GM23248 (cell line): ENCODE measurements around the gene PDX1. TPM values are rescaled to one million over a fixed set of nuclear protein-coding genes. Genes with fewer than 3 reads are reported as not detected.

Experiments used
- DNase-seq: peaks from one replicate; pipeline ENCODE4 v3.0.0-alpha.2; 2015
- H2AFZ ChIP-seq: fragments of 200-600 bp; sonication (generic); 2 replicates; pipeline ENCODE4 v1.6.1; 2016; ENCODE audit warnings: antibody characterized with exemption
- H3F3A ChIP-seq: fragments of 200-600 bp; sonication (generic); 2 replicates; pipeline ENCODE4 v1.6.1; 2016; ENCODE audit warnings: mild to moderate bottlenecking, antibody characterized with exemption, mixed run types; ENCODE audit not compliant: insufficient read depth
- H3K27ac ChIP-seq: fragments of 200-600 bp; sonication (generic); 2 replicates; pipeline ENCODE4 v1.5.1; 2016; ENCODE audit warnings: mild to moderate bottlenecking
- H3K27me3 ChIP-seq: fragments of 200-600 bp; sonication (generic); replicated peaks from 2 replicates; pipeline ENCODE4 v1.6.1; 2016; ENCODE audit warnings: mild to moderate bottlenecking; ENCODE audit not compliant: insufficient read depth
- H3K36me3 ChIP-seq: fragments of 200-600 bp; sonication (generic); 2 replicates; pipeline ENCODE4 v1.6.1; 2016; ENCODE audit warnings: low read depth, mild to moderate bottlenecking
- H3K4me1 ChIP-seq: fragments of 200-600 bp; sonication (generic); 2 replicates; pipeline ENCODE4 v1.6.1; 2016; ENCODE audit warnings: mild to moderate bottlenecking; ENCODE audit not compliant: insufficient read depth
- H3K4me2 ChIP-seq: fragments of 200-600 bp; sonication (generic); one replicate; pipeline ENCODE4 v1.6.1; 2016; ENCODE audit warnings: mild to moderate bottlenecking; ENCODE audit not compliant: unreplicated experiment
- H3K4me3 ChIP-seq: fragments of 200-600 bp; sonication (generic); 2 replicates; pipeline ENCODE4 v1.5.1; 2016; ENCODE audit warnings: mild to moderate bottlenecking
- H3K79me2 ChIP-seq: fragments of 200-600 bp; sonication (generic); 2 replicates; pipeline ENCODE4 v1.6.1; 2016; ENCODE audit warnings: mild to moderate bottlenecking; ENCODE audit not compliant: insufficient read depth
- H3K9ac ChIP-seq: fragments of 200-600 bp; sonication (generic); 2 replicates; pipeline ENCODE4 v1.6.1; 2016; ENCODE audit warnings: mild to moderate bottlenecking
- H3K9me2 ChIP-seq: fragments of 200-600 bp; sonication (generic); 2 replicates; pipeline ENCODE4 v1.6.1; 2016; ENCODE audit warnings: mixed run types, mild to moderate bottlenecking, moderate library complexity; ENCODE audit not compliant: insufficient read depth
- H3K9me3 ChIP-seq: fragments of 200-600 bp; sonication (generic); one replicate; pipeline ENCODE4 v1.6.1; 2017; ENCODE audit warnings: low read depth
- H4K20me1 ChIP-seq: fragments of 200-600 bp; sonication (generic); 2 replicates; pipeline ENCODE4 v1.6.0; 2016; ENCODE audit not compliant: insufficient read depth
- EZH2 ChIP-seq: fragments of 200-600 bp; sonication (generic); IDR thresholded peaks from 2 replicates; pipeline ENCODE4 v1.6.1; 2018; ENCODE audit warnings: antibody characterized with exemption, mild to moderate bottlenecking; ENCODE audit not compliant: insufficient read depth, poor library complexity, severe bottlenecking
- EZH2phosphoT487 ChIP-seq: fragments of 200-600 bp; sonication (generic); IDR thresholded peaks from 2 replicates; pipeline ENCODE4 v1.6.1; 2018; ENCODE audit warnings: antibody characterized with exemption, moderate library complexity, mild to moderate bottlenecking, low read depth; ENCODE audit not compliant: insufficient read depth
- WGBS, 2 experiments: methylation state at CpG; one replicate each; pipeline ENCODE4 v1.1.6; 2015 to 2017; ENCODE audit warnings: low lambda C conversion rate in 2 of 2, low coverage in 1 of 2; ENCODE audit errors: missing lambda C conversion rate in 2 of 2; 5-methylcytosine and 5-hydroxymethylcytosine counted together
- in situ Hi-C: fragments of 300-500 bp; cut with MboI; formaldehyde crosslinking; loops from 2 replicates; pipeline ENCODE4 v1.15.0; 2020
- polyA plus RNA-seq: library from polyadenylated mRNA; unstranded; fragments of >200 nt; fragmentation: Nextera tagmentation; extraction: Ambion mirVana; gene quantifications from 2 replicates; pipeline ENCODE4 v1.2.1, GENCODE V29; 2016
- total RNA-seq: library from RNA; depleted of rRNA; stranded (reverse); fragments of >200 nt; shearing (Covaris generic); gene quantifications from 2 replicates; pipeline ENCODE4 v1.2.3, GENCODE V29; 2014; rRNA removed

PDX1 gene
- not detected in 2 replicates for total RNA-seq
- polyA plus RNA-seq: not detected in 2 replicates

GRCh38 chr13:27919934-27920676 is at the start of gene PDX1:
PDX1 (plus strand) TSS chr13:27920000; CDS start chr13:27920139, 139 bp downstream.
- Histone ChIP-seq H3K79me2 (no peaks in the 10 kb centered on the region), H3K27ac (no peak within 1 kb of the TSS), H3K4me1 (no peaks in the 10 kb centered on the region), H3K36me3 (no peaks in the 10 kb centered on the region), H3K9me2 (no peaks in the 10 kb centered on the region), H3K27me3 (peaks cover 97% of the 10 kb centered on the region), H3K9me3 (no peaks in the 10 kb centered on the region), H3K4me2 (peak within 1 kb of the TSS; percentile 54), H4K20me1 (no peaks in the 10 kb centered on the region), H3F3A (no peaks in the 10 kb centered on the region), H2AFZ (peak within 1 kb of the TSS; percentile 38; the same call in 1 of the 2 replicates), H3K4me3 (peak within 1 kb of the TSS; percentile 50), H3K9ac (no peak within 1 kb of the TSS)
- peak; percentile 28 for DNase-seq
- WGBS, 2 experiments: 4 to 6% methylated on average over 20 to 57 of the region's 76 CpGs
- in situ Hi-C loops: no loop called here
- TF ChIP-seq EZH2phosphoT487 (no peak), EZH2 (no peak)

- Histone ChIP-seq H3K36me3 (no peaks in the 10 kb centered on the region), H3K27ac (no peak overlapping the region), H3K27me3 (peaks cover 4% of the 10 kb centered on the region), H3K9ac (no peak overlapping the region), H3K9me2 (no peaks in the 10 kb centered on the region), H3K79me2 (no peaks in the 10 kb centered on the region), H3K4me2 (no peak overlapping the region), H4K20me1 (no peaks in the 10 kb centered on the region), H3K4me1 (no peaks in the 10 kb centered on the region), H3K4me3 (no peak overlapping the region), H2AFZ (no peak overlapping the region), H3K9me3 (no peaks in the 10 kb centered on the region), H3F3A (no peaks in the 10 kb centered on the region)
- TF ChIP-seq EZH2: no peak
- no peak for DNase-seq
- WGBS, 2 experiments: 10 to 25% methylated on average over 5 of the region's 5 CpGs
- in situ Hi-C loops: no loop called here
These were observed 41.5 kb upstream of the PDX1 start for GRCh38 chr13:27878274-27878673.

GRCh38 chr13:27889471-27889870 is 30.3 kb upstream of the PDX1 start:
- 11 to 19% methylated on average over 5 of the region's 5 CpGs for WGBS, 2 experiments
- H3K27me3 ChIP-seq: 0 out of 2 replicates have a peak, but pooled peaks cover 11% of the 10 kb centered on the region
- no peak overlapping the region for H2AFZ ChIP-seq
- no peaks in the 10 kb centered on the region for H3K4me1 ChIP-seq
- no peaks in the 10 kb centered on the region for H3F3A ChIP-seq
- no peak overlapping the region for H3K9ac ChIP-seq
- H4K20me1 ChIP-seq: no peaks in the 10 kb centered on the region
- in situ Hi-C loops: no loop called here
- no peak for DNase-seq
- no peak overlapping the region for H3K27ac ChIP-seq
- H3K9me3 ChIP-seq: no peaks in the 10 kb centered on the region
- TF ChIP-seq EZH2phosphoT487 (no peak), EZH2 (no peak)
- H3K36me3 ChIP-seq: no peaks in the 10 kb centered on the region
- H3K4me3 ChIP-seq: no peak overlapping the region
- no peaks in the 10 kb centered on the region for H3K79me2 ChIP-seq
- no peaks in the 10 kb centered on the region for H3K9me2 ChIP-seq
- H3K4me2 ChIP-seq: no peak overlapping the region

- Histone ChIP-seq H3K4me3 (no peak overlapping the region), H3K79me2 (no peaks in the 10 kb centered on the region), H3K9ac (no peak overlapping the region), H3K36me3 (no peaks in the 10 kb centered on the region), H3K27me3 (peaks cover 18% of the 10 kb centered on the region), H2AFZ (no peak overlapping the region), H3K4me1 (no peaks in the 10 kb centered on the region), H3K9me2 (no peaks in the 10 kb centered on the region), H3K4me2 (no peak overlapping the region), H3K27ac (no peak overlapping the region), H4K20me1 (no peaks in the 10 kb centered on the region), H3F3A (no peaks in the 10 kb centered on the region), H3K9me3 (no peaks in the 10 kb centered on the region)
- in situ Hi-C loops: no loop called here
- TF ChIP-seq EZH2phosphoT487: no peak
- TF ChIP-seq EZH2: no peak
- no peak for DNase-seq
These were observed 23.1 kb upstream of the PDX1 start for GRCh38 chr13:27896726-27897125.
